Fibroblast of pulmonary artery (primary cell): ENCODE results near the gene KCNH1.

Experiments used
- DNase-seq: peaks from one replicate; pipeline ENCODE4 v3.0.0-alpha.2; 2010; ENCODE audit warnings: low read depth
- H3K4me3 ChIP-seq: replicated peaks from 2 replicates; pipeline ENCODE4 v1.5.1; 2011; ENCODE audit warnings: low read depth, mild to moderate bottlenecking, control low read depth, low read length, moderate library complexity
- TF ChIP-seq, protein P1 (sequence below): IDR thresholded peaks from 2 replicates; pipeline ENCODE4 v1.5.1; 2011; ENCODE audit warnings: mild to moderate bottlenecking, control low read depth, low read length, inconsistent platforms; ENCODE audit errors: missing control alignments

The KCNH1 gene

GRCh38 chr1:210796421-210796820 lies 337.5 kb downstream of the KCNH1 start:
- DNase-seq, result no peak
- TF ChIP-seq, protein P1, sequence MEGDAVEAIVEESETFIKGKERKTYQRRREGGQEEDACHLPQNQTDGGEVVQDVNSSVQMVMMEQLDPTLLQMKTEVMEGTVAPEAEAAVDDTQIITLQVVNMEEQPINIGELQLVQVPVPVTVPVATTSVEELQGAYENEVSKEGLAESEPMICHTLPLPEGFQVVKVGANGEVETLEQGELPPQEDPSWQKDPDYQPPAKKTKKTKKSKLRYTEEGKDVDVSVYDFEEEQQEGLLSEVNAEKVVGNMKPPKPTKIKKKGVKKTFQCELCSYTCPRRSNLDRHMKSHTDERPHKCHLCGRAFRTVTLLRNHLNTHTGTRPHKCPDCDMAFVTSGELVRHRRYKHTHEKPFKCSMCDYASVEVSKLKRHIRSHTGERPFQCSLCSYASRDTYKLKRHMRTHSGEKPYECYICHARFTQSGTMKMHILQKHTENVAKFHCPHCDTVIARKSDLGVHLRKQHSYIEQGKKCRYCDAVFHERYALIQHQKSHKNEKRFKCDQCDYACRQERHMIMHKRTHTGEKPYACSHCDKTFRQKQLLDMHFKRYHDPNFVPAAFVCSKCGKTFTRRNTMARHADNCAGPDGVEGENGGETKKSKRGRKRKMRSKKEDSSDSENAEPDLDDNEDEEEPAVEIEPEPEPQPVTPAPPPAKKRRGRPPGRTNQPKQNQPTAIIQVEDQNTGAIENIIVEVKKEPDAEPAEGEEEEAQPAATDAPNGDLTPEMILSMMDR, result no peak
- no peak overlapping the region for H3K4me3 ChIP-seq

DNA sequence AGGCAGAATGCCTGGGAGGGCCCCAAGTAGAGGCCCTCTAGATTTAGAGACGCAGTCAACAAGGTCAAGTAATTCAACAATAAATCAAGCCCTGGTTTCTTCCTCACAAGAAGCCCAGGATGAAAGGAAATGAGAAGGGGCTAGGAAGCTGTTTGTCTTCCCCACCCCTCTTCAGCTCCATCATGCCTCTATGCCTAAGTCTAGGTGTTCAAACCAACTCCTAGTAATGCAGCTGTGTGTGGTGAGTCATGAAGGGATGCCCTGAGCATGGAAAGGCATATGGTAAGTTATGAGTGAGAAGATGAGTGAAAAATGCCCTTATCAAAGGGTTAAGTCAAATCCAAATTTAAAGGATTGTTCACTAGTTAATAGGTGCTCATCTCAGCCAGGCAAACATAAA lies 339.5 kb downstream of the KCNH1 start:
- TF ChIP-seq, protein P1, result no peak
- no peak for DNase-seq
- H3K4me3 ChIP-seq, result no peak overlapping the region

DNA sequence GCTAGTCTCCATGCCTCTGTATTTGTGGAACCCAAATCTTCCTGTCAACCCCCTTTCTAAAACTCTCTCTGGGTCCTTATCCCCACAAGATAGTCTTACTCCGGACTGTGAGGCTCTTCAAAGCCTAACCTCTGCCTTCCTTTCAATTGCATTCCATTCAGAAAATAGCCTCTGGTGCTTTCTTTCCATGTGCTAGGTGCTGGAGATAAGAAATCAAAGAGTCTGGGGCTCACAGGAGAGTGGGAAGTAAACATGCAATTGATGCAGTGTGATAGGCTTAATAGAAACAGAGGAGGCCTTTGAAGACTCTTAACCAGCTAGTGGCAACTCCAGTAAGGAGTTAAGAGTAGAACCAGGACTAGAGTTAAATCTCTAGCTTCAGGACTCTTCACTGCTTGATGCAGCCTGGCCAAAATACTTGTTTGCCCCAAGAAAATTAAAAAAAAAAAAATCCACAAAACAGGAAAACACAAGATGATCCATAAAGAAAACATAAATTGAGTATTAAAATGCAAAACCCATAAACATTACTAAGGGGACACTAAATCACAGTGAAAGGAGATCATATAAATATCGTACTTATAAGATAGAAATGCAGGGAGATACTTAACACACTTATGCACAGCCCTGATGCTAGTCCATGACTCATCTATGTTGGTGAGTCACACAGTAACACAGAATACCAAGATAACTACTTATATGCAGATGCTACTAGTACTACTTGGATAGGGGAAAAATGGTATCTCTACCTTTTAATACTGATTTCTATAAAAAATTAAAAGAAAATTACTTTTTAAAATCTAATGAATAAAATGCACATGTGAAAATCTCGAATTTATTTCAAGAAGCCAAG lies 341.5 kb downstream of the KCNH1 start:
- DNase-seq, result peak; percentile 1
- TF ChIP-seq, protein P1, result no peak
- no peak overlapping the region for H3K4me3 ChIP-seq

DNA sequence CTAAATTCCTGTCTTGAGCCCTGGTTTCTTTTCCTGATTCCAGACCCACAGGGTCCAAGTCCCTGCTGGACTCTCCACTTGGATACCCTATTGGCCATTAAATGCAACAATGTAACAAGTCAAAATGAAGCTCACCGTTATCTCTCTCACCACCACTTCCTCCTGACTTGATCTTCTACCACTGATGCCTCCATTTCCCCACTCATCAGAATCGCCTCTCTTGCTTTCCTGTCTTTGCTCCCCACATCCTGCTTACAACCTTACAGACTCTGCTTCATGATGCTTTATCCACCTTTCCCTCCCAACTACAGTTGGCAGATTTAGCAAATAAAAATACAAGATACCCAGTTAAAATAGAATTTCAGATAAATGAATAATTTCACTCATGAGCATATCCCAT lies 343.8 kb downstream of the KCNH1 start:
- DNase-seq, result no peak
- H3K4me3 ChIP-seq, result no peak overlapping the region
- TF ChIP-seq, protein P1, result no peak

- H3K4me3 ChIP-seq, result no peak overlapping the region
- TF ChIP-seq, protein P1, result no peak
- DNase-seq, result no peak
Observed at GRCh38 chr1:210787800-210788199, 346.1 kb downstream of the KCNH1 start.

- no peak overlapping the region for H3K4me3 ChIP-seq
- DNase-seq, result no peak
- TF ChIP-seq, protein P1, result no peak
Observed at GRCh38 chr1:210786546-210786945, 347.4 kb downstream of the KCNH1 start.

- no peak overlapping the region for H3K4me3 ChIP-seq
- TF ChIP-seq, protein P1, result no peak
- no peak for DNase-seq
Observed at GRCh38 chr1:210783925-210784324, 350.0 kb downstream of the KCNH1 start.
